ENCODE results near the gene SYT1. TPM values are rescaled to one million over a fixed set of nuclear protein-coding genes. Genes with fewer than 3 reads are reported as not detected.
"Not testable (repeated sequence)": the region's sequence is repeated elsewhere in the genome, so short reads cannot be mapped to it uniquely, and the experiment has no call there.

Gene SYT1
- total and polyA plus RNA-seq, 2 donors (not counting 1 experiment from before 2014, with no cell fraction given): 0.90 to 2.1 TPM

DNA sequence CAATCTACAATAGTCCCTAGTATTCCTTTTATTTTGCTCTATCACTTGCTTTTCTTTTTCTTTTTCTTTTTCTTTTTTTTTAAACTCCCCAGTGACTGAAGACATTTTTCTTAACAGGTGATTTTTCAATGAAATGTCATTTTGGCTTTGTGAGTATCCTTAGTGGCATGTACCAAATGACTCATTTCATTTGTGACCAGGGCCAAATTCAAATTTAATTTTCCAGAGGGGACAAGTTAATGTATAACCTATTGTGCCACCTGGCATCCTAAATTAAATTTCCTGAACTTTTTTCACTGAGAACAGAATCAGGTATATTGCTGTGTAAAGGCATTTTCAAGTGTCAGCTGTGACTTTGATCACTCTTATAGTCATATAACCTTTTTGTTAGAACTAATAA lies 39.7 kb upstream of the SYT1 start:
- DNase-seq (ENCODE audit: low read depth in 2 of 2): no peak
- H3K27me3 ChIP-seq (ENCODE audit: control insufficient read depth, insufficient read depth, low read length): no peaks in the 10 kb centered on the region
- H3K4me1 ChIP-seq (ENCODE audit: control insufficient read depth, extremely low read depth, insufficient read depth, low read length): no peaks in the 10 kb centered on the region
- no peaks in the 10 kb centered on the region for H4K20me1 ChIP-seq (ENCODE audit: control insufficient read depth, extremely low read depth, insufficient read depth, low read length)
- TF ChIP-seq EZH2 (IDR thresholded peaks at IDR 0.05; ENCODE audit: low read length, missing control alignments): no peak
- TF ChIP-seq, protein P1, sequence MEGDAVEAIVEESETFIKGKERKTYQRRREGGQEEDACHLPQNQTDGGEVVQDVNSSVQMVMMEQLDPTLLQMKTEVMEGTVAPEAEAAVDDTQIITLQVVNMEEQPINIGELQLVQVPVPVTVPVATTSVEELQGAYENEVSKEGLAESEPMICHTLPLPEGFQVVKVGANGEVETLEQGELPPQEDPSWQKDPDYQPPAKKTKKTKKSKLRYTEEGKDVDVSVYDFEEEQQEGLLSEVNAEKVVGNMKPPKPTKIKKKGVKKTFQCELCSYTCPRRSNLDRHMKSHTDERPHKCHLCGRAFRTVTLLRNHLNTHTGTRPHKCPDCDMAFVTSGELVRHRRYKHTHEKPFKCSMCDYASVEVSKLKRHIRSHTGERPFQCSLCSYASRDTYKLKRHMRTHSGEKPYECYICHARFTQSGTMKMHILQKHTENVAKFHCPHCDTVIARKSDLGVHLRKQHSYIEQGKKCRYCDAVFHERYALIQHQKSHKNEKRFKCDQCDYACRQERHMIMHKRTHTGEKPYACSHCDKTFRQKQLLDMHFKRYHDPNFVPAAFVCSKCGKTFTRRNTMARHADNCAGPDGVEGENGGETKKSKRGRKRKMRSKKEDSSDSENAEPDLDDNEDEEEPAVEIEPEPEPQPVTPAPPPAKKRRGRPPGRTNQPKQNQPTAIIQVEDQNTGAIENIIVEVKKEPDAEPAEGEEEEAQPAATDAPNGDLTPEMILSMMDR (conservative IDR thresholded peaks at IDR 0.05 in 1 of 2, IDR thresholded peaks at IDR 0.05 in 1 of 2; ENCODE audit: low read depth in 1 of 2, low read length in 2 of 2): no peak
- H3K79me2 ChIP-seq (ENCODE audit: control insufficient read depth, insufficient read depth, low read length): no peaks in the 10 kb centered on the region
- no peak overlapping the region for H2AFZ ChIP-seq (ENCODE audit: low read length)
- H3K36me3 ChIP-seq (ENCODE audit: control insufficient read depth, insufficient read depth, low read length): no peaks in the 10 kb centered on the region
- H3K4me2 ChIP-seq (ENCODE audit: extremely low read depth, insufficient read depth, low read length): no peak overlapping the region
- no peak overlapping the region for H3K4me3 ChIP-seq (replicated peaks in 1 of 4; ENCODE audit: control extremely low read depth in 1 of 4, insufficient read depth in 1 of 4, low read depth in 3 of 4, low read length in 4 of 4)
- H3K9me3 ChIP-seq (ENCODE audit: control insufficient read depth, insufficient read depth, low read depth, low read length): no peaks in the 10 kb centered on the region
- H3K27ac ChIP-seq (ENCODE audit: insufficient read depth, low read length): no peak overlapping the region
- H3K9ac ChIP-seq (ENCODE audit: insufficient read depth, low read length): no peak overlapping the region

DNA sequence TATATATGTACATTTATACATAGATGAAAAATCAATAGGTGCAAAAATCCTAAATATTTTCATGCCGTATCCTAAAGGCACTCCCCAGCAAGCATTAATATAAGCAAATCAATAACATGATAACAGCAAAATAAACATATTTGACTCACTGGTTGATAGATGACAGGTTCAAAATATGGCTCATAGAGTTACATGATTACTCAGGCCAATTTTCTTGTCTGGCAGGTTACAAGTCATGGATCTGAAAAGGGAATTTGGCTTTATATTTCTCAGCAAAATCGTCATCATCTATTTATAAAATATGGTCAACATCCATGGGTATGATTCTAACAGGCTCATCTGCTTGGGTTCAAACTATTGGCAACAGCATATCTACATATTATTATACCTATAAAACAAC lies 34.9 kb upstream of the SYT1 start:
- H3K4me3 ChIP-seq (replicated peaks in 1 of 4; ENCODE audit: control extremely low read depth in 1 of 4, insufficient read depth in 1 of 4, low read depth in 3 of 4, low read length in 4 of 4): no peak overlapping the region
- H3K9me3 ChIP-seq (ENCODE audit: control insufficient read depth, insufficient read depth, low read depth, low read length): no peaks in the 10 kb centered on the region
- no peak overlapping the region for H3K4me2 ChIP-seq (ENCODE audit: extremely low read depth, insufficient read depth, low read length)
- H3K9ac ChIP-seq (ENCODE audit: insufficient read depth, low read length): no peak overlapping the region
- DNase-seq (ENCODE audit: low read depth in 2 of 2): no peak
- H3K36me3 ChIP-seq (ENCODE audit: control insufficient read depth, insufficient read depth, low read length): no peaks in the 10 kb centered on the region
- no peaks in the 10 kb centered on the region for H3K27me3 ChIP-seq (ENCODE audit: control insufficient read depth, insufficient read depth, low read length)
- TF ChIP-seq EZH2 (IDR thresholded peaks at IDR 0.05; ENCODE audit: low read length, missing control alignments): no peak
- TF ChIP-seq, protein P1 (conservative IDR thresholded peaks at IDR 0.05 in 1 of 2, IDR thresholded peaks at IDR 0.05 in 1 of 2; ENCODE audit: low read depth in 1 of 2, low read length in 2 of 2): no peak
- H2AFZ ChIP-seq (ENCODE audit: low read length): no peak overlapping the region
- H4K20me1 ChIP-seq (ENCODE audit: control insufficient read depth, extremely low read depth, insufficient read depth, low read length): no peaks in the 10 kb centered on the region
- H3K27ac ChIP-seq (ENCODE audit: insufficient read depth, low read length): no peak overlapping the region
- no peaks in the 10 kb centered on the region for H3K79me2 ChIP-seq (ENCODE audit: control insufficient read depth, insufficient read depth, low read length)
- no peaks in the 10 kb centered on the region for H3K4me1 ChIP-seq (ENCODE audit: control insufficient read depth, extremely low read depth, insufficient read depth, low read length)

DNA sequence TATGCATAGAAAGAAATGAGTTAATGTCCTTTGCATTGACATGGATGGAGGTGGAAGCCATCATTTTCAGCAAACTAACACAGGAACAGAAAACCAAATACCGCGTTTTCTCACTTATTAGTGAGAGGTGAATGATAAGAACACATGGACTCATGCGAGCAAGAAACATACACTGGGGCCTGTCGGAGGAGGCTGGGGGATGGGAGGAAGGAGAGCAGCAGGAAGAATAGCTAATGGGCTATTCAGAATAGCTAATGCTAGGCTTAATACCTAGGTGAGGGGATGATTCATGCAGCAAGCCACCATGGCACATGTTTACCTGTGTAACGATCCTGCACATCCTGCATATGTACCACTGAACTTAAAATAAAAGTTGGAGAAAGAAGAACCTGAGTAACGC lies 29.1 kb upstream of the SYT1 start:
- DNase-seq (ENCODE audit: low read depth in 2 of 2): no peak
- Histone ChIP-seq H3K36me3 (ENCODE audit: control insufficient read depth, insufficient read depth, low read length) (no peaks in the 10 kb centered on the region), H3K4me2 (ENCODE audit: extremely low read depth, insufficient read depth, low read length) (no peak overlapping the region), H3K9me3 (ENCODE audit: control insufficient read depth, insufficient read depth, low read depth, low read length) (no peaks in the 10 kb centered on the region), H3K79me2 (ENCODE audit: control insufficient read depth, insufficient read depth, low read length) (no peaks in the 10 kb centered on the region), H3K4me3 (replicated peaks in 1 of 4; ENCODE audit: control extremely low read depth in 1 of 4, insufficient read depth in 1 of 4, low read depth in 3 of 4, low read length in 4 of 4) (no peak overlapping the region), H2AFZ (ENCODE audit: low read length) (no peak overlapping the region), H3K9ac (ENCODE audit: insufficient read depth, low read length) (no peak overlapping the region), H3K27ac (ENCODE audit: insufficient read depth, low read length) (no peak overlapping the region), H4K20me1 (ENCODE audit: control insufficient read depth, extremely low read depth, insufficient read depth, low read length) (no peaks in the 10 kb centered on the region), H3K27me3 (ENCODE audit: control insufficient read depth, insufficient read depth, low read length) (no peaks in the 10 kb centered on the region), H3K4me1 (ENCODE audit: control insufficient read depth, extremely low read depth, insufficient read depth, low read length) (no peaks in the 10 kb centered on the region)
- TF ChIP-seq, protein P1 (conservative IDR thresholded peaks at IDR 0.05 in 1 of 2, IDR thresholded peaks at IDR 0.05 in 1 of 2; ENCODE audit: low read depth in 1 of 2, low read length in 2 of 2): no peak
- no peak for TF ChIP-seq EZH2 (IDR thresholded peaks at IDR 0.05; ENCODE audit: low read length, missing control alignments)

DNA sequence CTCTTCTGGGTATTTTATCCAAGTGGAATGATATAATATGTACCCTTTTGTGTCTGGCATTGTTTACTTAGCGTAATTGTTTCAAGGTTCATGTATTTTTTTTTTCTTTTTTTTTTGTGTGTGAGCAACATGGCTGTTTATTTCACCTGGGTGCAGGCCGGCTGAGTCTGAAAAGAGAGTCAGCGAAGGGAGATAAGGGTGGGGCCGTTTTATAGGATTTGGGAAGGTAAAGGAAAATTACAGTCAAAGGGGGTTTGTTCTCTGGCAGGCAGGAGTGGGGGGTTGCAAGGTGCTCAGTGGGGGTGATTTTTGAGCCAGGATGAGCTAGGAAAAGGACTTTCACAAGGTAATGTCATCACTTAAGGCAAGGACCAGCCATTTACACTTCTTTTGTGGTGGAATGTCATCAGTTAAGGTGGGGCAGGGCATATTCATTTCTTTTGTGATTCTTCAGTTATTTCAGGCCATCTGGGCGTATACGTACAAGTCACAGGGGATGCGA lies 24.0 kb upstream of the SYT1 start:
- not testable (repeated sequence) for H3K4me2 ChIP-seq (ENCODE audit: extremely low read depth, insufficient read depth, low read length); DNase-seq (ENCODE audit: low read depth in 2 of 2); H3K36me3 ChIP-seq (ENCODE audit: control insufficient read depth, insufficient read depth, low read length); H3K4me1 ChIP-seq (ENCODE audit: control insufficient read depth, extremely low read depth, insufficient read depth, low read length); H2AFZ ChIP-seq (ENCODE audit: low read length); H3K9me3 ChIP-seq (ENCODE audit: control insufficient read depth, insufficient read depth, low read depth, low read length); H3K27me3 ChIP-seq (ENCODE audit: control insufficient read depth, insufficient read depth, low read length); H3K27ac ChIP-seq (ENCODE audit: insufficient read depth, low read length); H3K4me3 ChIP-seq (replicated peaks in 1 of 4; ENCODE audit: control extremely low read depth in 1 of 4, insufficient read depth in 1 of 4, low read depth in 3 of 4, low read length in 4 of 4); H4K20me1 ChIP-seq (ENCODE audit: control insufficient read depth, extremely low read depth, insufficient read depth, low read length); H3K9ac ChIP-seq (ENCODE audit: insufficient read depth, low read length); H3K79me2 ChIP-seq (ENCODE audit: control insufficient read depth, insufficient read depth, low read length)
